ENCODE results near the gene EXPH5. TPM values are rescaled to one million over a fixed set of nuclear protein-coding genes. Genes with fewer than 3 reads are reported as not detected.

Gene EXPH5
- total and polyA plus RNA-seq, 2 experiments from 2014 or later = not detected

DNA sequence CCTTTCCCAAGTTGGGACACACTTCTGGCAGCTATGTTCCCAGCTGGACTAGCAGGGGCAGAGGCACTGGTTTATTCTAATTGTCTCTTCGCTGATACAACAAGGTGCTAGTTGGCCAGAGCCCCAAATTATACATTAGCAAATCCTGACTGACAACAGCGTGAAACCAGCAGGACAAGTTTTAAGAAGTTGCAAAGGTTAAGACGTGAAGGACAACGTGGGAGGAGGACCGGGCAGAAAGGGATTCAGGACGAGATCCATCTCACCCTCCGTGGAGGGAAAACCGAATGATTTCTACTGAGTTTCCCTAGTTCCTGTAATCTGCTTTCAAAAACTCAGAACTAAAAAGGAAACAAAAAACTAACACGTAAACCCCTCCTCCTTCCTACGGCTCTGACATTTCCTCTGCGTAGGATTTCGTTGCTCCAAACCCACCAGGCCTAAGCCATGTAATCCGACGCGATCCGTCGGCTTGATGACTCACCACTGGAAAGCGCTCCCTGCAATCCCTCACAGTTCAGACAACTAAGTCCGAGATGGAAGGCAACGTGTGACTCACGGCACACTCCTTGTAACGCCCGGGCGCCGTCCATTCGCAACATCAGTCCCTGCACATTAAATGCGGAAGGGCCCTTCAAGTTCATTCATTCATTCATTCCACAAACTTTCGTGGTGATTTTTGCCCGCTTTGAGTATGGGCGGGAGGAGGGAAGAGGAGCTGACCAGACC, 96.1 kb downstream of the EXPH5 start:
- DNase-seq = peak; percentile 99
- Histone ChIP-seq H3K79me2 (ENCODE audit: insufficient read depth) (peaks cover 27% of the 10 kb centered on the region), H4K20me1 (ENCODE audit: insufficient read depth) (no peaks in the 10 kb centered on the region), H3F3A (ENCODE audit: insufficient read depth) (peaks cover 22% of the 10 kb centered on the region), H3K9me2 (ENCODE audit: insufficient read depth) (no peaks in the 10 kb centered on the region), H3K27ac (peak overlapping the region; percentile 88), H3K4me3 (peak overlapping the region; percentile 77), H3K36me3 (ENCODE audit: low read depth) (no peaks in the 10 kb centered on the region), H3K27me3 (replicated peaks; ENCODE audit: insufficient read depth) (no peaks in the 10 kb centered on the region), H3K4me1 (ENCODE audit: insufficient read depth) (peaks cover 11% of the 10 kb centered on the region), H3K4me2 (ENCODE audit: unreplicated experiment) (peak overlapping the region; percentile 86), H2AFZ (peak overlapping the region; percentile 95), H3K9ac (peak overlapping the region; percentile 87), H3K9me3 (ENCODE audit: low read depth) (no peaks in the 10 kb centered on the region)
- in situ Hi-C loops (cut with MboI) = no loop called here
- 2% methylated on average over 30 of the region's 30 CpGs for WGBS, 2 experiments (ENCODE audit: low coverage in 1 of 2, low lambda C conversion rate in 2 of 2, missing lambda C conversion rate in 2 of 2)
- TF ChIP-seq EZH2 (IDR thresholded peaks at IDR 0.05; ENCODE audit: insufficient read depth, poor library complexity, severe bottlenecking) (no peak), EZH2phosphoT487 (IDR thresholded peaks at IDR 0.05; ENCODE audit: insufficient read depth, low read depth) (no peak)

DNA sequence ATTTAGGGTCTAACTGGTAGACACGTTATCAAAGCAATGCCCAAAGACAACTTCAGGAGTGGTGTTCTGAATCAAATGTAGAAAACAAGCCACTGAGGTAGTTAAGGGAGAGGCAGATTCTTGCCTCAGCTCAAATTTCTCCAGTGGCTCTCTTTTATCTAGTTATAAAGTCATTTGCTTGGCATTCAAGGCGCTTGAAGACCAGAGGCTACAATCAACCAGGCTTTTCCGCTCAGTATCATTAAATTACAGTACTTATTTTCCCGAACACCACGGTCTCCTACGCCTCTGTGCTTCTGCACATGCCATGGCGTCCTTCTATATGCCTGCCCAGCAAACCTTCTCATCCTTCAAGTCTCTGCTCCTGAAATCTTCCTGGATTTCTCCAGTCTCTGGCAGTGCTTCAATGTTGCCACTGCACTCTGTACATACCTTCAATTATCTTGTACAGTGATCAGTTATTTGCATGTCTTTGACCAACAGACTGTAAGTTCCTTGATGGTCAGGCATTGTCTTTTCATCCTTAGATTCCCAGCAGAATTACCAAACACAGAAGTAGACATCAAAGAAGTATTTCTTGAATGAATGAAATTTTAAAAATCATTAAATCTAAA, 96.8 kb downstream of the EXPH5 start:
- Histone ChIP-seq H2AFZ (peak overlapping the region; percentile 95), H3F3A (ENCODE audit: insufficient read depth) (peaks cover 22% of the 10 kb centered on the region), H3K27me3 (replicated peaks; ENCODE audit: insufficient read depth) (no peaks in the 10 kb centered on the region), H3K4me3 (peak overlapping the region; percentile 77), H4K20me1 (ENCODE audit: insufficient read depth) (no peaks in the 10 kb centered on the region), H3K4me2 (ENCODE audit: unreplicated experiment) (peak overlapping the region; percentile 86), H3K9me2 (ENCODE audit: insufficient read depth) (no peaks in the 10 kb centered on the region), H3K36me3 (ENCODE audit: low read depth) (no peaks in the 10 kb centered on the region), H3K79me2 (ENCODE audit: insufficient read depth) (peaks cover 27% of the 10 kb centered on the region), H3K9me3 (ENCODE audit: low read depth) (no peaks in the 10 kb centered on the region), H3K27ac (peak overlapping the region; percentile 88), H3K9ac (peak overlapping the region; percentile 87), H3K4me1 (ENCODE audit: insufficient read depth) (peaks cover 11% of the 10 kb centered on the region)
- in situ Hi-C loops (cut with MboI) = no loop called here
- WGBS, 2 experiments (ENCODE audit: low coverage in 1 of 2, low lambda C conversion rate in 2 of 2, missing lambda C conversion rate in 2 of 2) = 9 to 21% methylated on average over 7 of the region's 7 CpGs
- no peak for TF ChIP-seq EZH2 (IDR thresholded peaks at IDR 0.05; ENCODE audit: insufficient read depth, poor library complexity, severe bottlenecking)
- TF ChIP-seq EZH2phosphoT487 (IDR thresholded peaks at IDR 0.05; ENCODE audit: insufficient read depth, low read depth) = no peak
- peak; percentile 55 for DNase-seq

DNA sequence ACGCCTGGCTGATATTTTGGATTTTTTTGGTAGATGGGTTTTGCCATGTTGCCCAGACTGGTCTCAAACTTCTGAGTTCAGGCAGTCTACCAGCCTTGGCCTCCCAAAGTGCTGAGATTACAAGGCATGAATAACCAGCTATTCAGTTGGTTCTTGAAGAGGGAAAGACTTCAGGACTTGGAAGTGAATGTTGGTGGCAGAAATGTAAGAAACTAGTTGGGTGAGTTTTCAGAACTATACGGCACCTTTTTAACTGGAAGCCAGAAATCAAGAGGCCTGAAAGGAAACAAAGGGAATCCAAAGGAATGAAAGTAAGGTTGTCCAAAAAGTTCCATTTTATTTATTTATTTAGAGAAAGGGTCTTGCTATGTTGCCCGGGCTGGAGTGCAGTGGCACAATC, 98.2 kb downstream of the EXPH5 start:
- H2AFZ ChIP-seq = no peak overlapping the region
- no peak overlapping the region for H3K9ac ChIP-seq
- no peaks in the 10 kb centered on the region for H3K9me2 ChIP-seq (ENCODE audit: insufficient read depth)
- H3K79me2 ChIP-seq (ENCODE audit: insufficient read depth) = peaks cover 31% of the 10 kb centered on the region
- in situ Hi-C loops (cut with MboI) = no loop called here
- no peak overlapping the region for H3K4me3 ChIP-seq
- no peak overlapping the region for H3K27ac ChIP-seq
- no peaks in the 10 kb centered on the region for H4K20me1 ChIP-seq (ENCODE audit: insufficient read depth)
- H3K4me1 ChIP-seq (ENCODE audit: insufficient read depth) = peaks cover 11% of the 10 kb centered on the region
- no peak overlapping the region for H3K4me2 ChIP-seq (ENCODE audit: unreplicated experiment)
- no peak for DNase-seq
- no peaks in the 10 kb centered on the region for H3K9me3 ChIP-seq (ENCODE audit: low read depth)
- H3K27me3 ChIP-seq (replicated peaks; ENCODE audit: insufficient read depth) = no peaks in the 10 kb centered on the region
- 83 to 85% methylated on average over 3 of the region's 3 CpGs for WGBS, 2 experiments (ENCODE audit: low coverage in 1 of 2, low lambda C conversion rate in 2 of 2, missing lambda C conversion rate in 2 of 2)
- TF ChIP-seq EZH2phosphoT487 (IDR thresholded peaks at IDR 0.05; ENCODE audit: insufficient read depth, low read depth) = no peak
- no peak for TF ChIP-seq EZH2 (IDR thresholded peaks at IDR 0.05; ENCODE audit: insufficient read depth, poor library complexity, severe bottlenecking)
- no peaks in the 10 kb centered on the region for H3K36me3 ChIP-seq (ENCODE audit: low read depth)
- H3F3A ChIP-seq (ENCODE audit: insufficient read depth) = peaks cover 20% of the 10 kb centered on the region

DNA sequence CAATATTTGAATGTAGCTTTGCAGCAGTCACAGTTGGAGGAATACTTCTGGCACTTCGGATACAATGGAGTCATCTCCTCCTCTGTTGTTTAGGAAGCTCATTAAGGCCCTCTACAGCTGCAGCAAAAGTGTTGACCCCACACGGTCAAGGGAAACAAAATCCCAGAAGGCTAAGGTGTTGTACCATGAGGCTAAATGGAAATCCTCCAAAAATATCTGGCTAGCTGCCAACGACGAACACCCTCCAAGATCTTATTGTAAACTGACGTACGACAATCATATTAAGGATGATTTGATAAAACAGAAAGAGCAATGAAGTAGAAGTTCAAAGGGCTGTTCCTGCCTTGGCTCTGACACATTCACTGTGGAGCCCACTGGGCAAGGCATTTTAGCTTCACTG, 99.4 kb downstream of the EXPH5 start:
- 39 to 47% methylated on average over 6 of the region's 6 CpGs for whole genome bisulfite sequencing, 2 experiments (ENCODE audit: low coverage in 1 of 2, low lambda C conversion rate in 2 of 2, missing lambda C conversion rate in 2 of 2)
- Histone ChIP-seq H3K27me3 (replicated peaks; ENCODE audit: insufficient read depth) (no peaks in the 10 kb centered on the region), H3F3A (ENCODE audit: insufficient read depth) (peaks cover 19% of the 10 kb centered on the region), H3K9me2 (ENCODE audit: insufficient read depth) (no peaks in the 10 kb centered on the region), H3K27ac (no peak overlapping the region), H3K36me3 (ENCODE audit: low read depth) (no peaks in the 10 kb centered on the region), H3K4me3 (no peak overlapping the region), H3K9ac (no peak overlapping the region), H2AFZ (no peak overlapping the region), H4K20me1 (ENCODE audit: insufficient read depth) (no peaks in the 10 kb centered on the region), H3K4me1 (ENCODE audit: insufficient read depth) (peaks cover 11% of the 10 kb centered on the region), H3K9me3 (ENCODE audit: low read depth) (no peaks in the 10 kb centered on the region), H3K4me2 (ENCODE audit: unreplicated experiment) (no peak overlapping the region), H3K79me2 (ENCODE audit: insufficient read depth) (peaks cover 31% of the 10 kb centered on the region)
- in situ Hi-C loops (cut with MboI) = no loop called here
- no peak for TF ChIP-seq EZH2 (IDR thresholded peaks at IDR 0.05; ENCODE audit: insufficient read depth, poor library complexity, severe bottlenecking)
- no peak for TF ChIP-seq EZH2phosphoT487 (IDR thresholded peaks at IDR 0.05; ENCODE audit: insufficient read depth, low read depth)
- no peak for DNase-seq
